Tibial artery (tissue), 4 donors: ENCODE results near the gene SUSD3.

Experiments used
- DNase-seq, 2 donors: peaks; one replicate each; pipeline ENCODE4 v3.0.0-alpha.2; 2019
- H3K27ac ChIP-seq, 2 donors: fragments of 200-600 bp; sonication (generic) in 1 of 2; 1 replicate in 1 of 2; 2 replicates in 1 of 2; pipeline ENCODE4 v1.5.1; 2018 to 2019; ENCODE audit warnings: mild to moderate bottlenecking in 1 of 2
- H3K27me3 ChIP-seq, 2 donors: fragments of 200-600 bp; sonication (generic) in 1 of 2; one replicate each; pipeline versions ENCODE4 v1.5.1 to v1.6.0; 2016 to 2019
- H3K36me3 ChIP-seq, 3 donors: fragments of 200-600 bp; sonication (generic) in 2 of 3; one replicate each; pipeline ENCODE4 v1.5.1; 2016 to 2019; ENCODE audit warnings: mild to moderate bottlenecking in 2 of 3
- H3K4me1 ChIP-seq, 4 donors: fragments of 200-600 bp; sonication (generic) in 2 of 4; 1 replicate in 3 of 4; 2 replicates in 1 of 4; pipeline ENCODE4 v1.5.1; 2016 to 2019
- H3K4me3 ChIP-seq, 2 donors: fragments of 200-600 bp; sonication (generic) in 1 of 2; 1 replicate in 1 of 2; 2 replicates in 1 of 2; pipeline ENCODE4 v1.5.1; 2018 to 2019; ENCODE audit warnings: mild to moderate bottlenecking in 2 of 2
- H3K9me3 ChIP-seq, 3 donors: fragments of 200-600 bp; sonication (generic) in 1 of 3; one replicate each; pipeline ENCODE4 v1.5.1; 2016 to 2019
- intact Hi-C: fragments of 100-400 bp; cut with DNase I; formaldehyde crosslinking; loops from one replicate; pipeline ENCODE4 v1.15.0; 2023; ENCODE audit warnings: low total_unique reads
- TF ChIP-seq, protein P1 (sequence below), 2 experiments: fragments of 200-600 bp in 1 of 2; fragments of 450-650 bp in 1 of 2; IDR thresholded peaks; one replicate each; pipeline ENCODE4 v1.5.1; 2017 to 2019; ENCODE audit warnings: antibody characterized with exemption in 2 of 2, mild to moderate bottlenecking in 1 of 2, moderate library complexity in 1 of 2

The SUSD3 gene

DNA sequence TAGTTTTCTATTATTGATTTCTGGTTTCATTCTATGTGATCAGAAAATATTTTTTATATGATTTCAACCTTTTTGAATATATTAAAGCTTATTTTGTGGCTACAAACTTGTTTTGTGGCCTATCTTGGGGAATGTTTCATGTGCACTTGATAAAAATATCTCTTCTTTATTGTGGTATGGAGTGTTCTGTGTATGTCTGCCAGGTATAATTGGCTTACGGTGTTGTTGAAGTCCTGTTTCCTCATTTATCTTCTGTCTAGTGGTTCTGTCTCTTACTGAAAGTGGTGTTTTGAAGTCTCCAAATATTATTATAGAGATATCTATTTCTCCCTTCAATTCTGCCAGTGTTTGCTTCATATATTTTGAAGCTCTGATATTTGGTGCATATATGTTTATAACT, 47.1 kb downstream of the SUSD3 start:
- Histone ChIP-seq H3K36me3 (peaks cover 14 to 29% (median 23%) of the 10 kb centered on the region in 3 donors), H3K4me1 (peaks cover 0 to 22% (median 11%) of the 10 kb centered on the region in 4 donors), H3K9me3 (no peaks in the 10 kb centered on the region), H3K4me3 (no peak overlapping the region), H3K27me3 (no peaks in the 10 kb centered on the region), H3K27ac (no peak overlapping the region)
- intact Hi-C loops = loop anchor here (10.0 kb wide), 1 partner anchor 101 kb away; no protein-coding TSS in a partner anchor
- TF ChIP-seq, protein P1, sequence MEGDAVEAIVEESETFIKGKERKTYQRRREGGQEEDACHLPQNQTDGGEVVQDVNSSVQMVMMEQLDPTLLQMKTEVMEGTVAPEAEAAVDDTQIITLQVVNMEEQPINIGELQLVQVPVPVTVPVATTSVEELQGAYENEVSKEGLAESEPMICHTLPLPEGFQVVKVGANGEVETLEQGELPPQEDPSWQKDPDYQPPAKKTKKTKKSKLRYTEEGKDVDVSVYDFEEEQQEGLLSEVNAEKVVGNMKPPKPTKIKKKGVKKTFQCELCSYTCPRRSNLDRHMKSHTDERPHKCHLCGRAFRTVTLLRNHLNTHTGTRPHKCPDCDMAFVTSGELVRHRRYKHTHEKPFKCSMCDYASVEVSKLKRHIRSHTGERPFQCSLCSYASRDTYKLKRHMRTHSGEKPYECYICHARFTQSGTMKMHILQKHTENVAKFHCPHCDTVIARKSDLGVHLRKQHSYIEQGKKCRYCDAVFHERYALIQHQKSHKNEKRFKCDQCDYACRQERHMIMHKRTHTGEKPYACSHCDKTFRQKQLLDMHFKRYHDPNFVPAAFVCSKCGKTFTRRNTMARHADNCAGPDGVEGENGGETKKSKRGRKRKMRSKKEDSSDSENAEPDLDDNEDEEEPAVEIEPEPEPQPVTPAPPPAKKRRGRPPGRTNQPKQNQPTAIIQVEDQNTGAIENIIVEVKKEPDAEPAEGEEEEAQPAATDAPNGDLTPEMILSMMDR (IDR thresholded peaks at IDR 0.05) = no peak
- no peak for DNase-seq

DNA sequence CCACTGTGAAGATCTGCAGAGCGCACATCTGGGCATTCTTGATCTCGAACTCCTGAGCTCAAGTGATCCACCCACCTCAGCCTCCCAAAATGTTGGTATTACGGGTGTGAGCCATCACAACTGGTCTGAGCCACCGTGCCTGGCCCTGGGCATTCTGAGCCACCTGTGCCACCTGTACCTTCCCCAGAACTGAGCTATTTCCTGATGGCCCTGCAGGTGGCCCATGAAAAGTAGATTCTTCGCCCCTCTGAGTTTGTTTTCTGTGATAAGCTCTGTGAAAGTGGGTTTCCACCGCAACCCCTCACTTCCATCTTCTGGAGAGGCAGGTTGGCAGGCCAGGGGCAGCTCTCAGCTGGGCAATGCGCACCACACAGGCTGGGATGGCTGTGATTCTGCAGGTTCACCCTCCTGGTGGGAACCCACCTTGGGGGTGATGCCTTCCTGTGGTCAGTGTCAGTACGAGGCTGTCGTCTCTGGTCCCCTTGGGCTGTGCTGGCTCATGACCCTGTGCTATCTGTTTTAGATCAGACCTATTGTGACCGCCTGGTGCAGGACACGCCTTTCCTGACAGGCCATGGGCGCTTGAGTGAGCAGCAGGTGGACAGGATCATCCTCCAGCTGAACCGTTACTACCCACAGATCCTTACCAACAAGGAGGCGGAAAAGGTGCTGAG, 48.8 kb downstream of the SUSD3 start:
- Histone ChIP-seq H3K27me3 (no peaks in the 10 kb centered on the region), H3K9me3 (no peaks in the 10 kb centered on the region), H3K4me1 (peaks cover 0 to 22% (median 11%) of the 10 kb centered on the region in 4 donors), H3K27ac (no peak overlapping the region), H3K36me3 (peaks cover 31 to 46% (median 40%) of the 10 kb centered on the region in 3 donors), H3K4me3 (no peak overlapping the region)
- TF ChIP-seq, protein P1 (IDR thresholded peaks at IDR 0.05) = no peak
- intact Hi-C loops = loop anchor here (10.0 kb wide), 1 partner anchor 102 kb away; no protein-coding TSS in a partner anchor
- DNase-seq = peak; percentile 16 to 57

DNA sequence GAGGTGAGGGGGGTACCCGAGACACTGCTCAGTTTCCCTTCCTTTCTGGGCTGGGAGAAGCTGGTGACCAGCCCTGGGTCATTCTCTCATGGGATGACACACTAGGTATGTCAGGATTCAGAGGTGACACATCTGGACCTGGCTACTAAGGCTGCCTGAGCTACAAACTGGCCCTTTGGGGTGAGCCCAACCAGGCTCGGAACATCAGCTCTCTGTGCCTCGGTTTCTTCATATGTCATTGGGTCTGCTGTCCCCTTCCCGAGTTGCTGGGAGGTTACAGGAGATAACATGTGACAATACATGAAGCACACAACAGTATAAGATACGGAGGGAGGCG, 49.3 kb downstream of the SUSD3 start:
- TF ChIP-seq, protein P1 (IDR thresholded peaks at IDR 0.05) = no peak
- Histone ChIP-seq H3K4me3 (no peak overlapping the region), H3K27me3 (no peaks in the 10 kb centered on the region), H3K36me3 (peaks cover 36 to 51% (median 45%) of the 10 kb centered on the region in 3 donors), H3K4me1 (peaks cover 0 to 22% (median 11%) of the 10 kb centered on the region in 4 donors), H3K9me3 (no peaks in the 10 kb centered on the region), H3K27ac (no peak overlapping the region)
- intact Hi-C loops = loop anchor here (10.0 kb wide), 1 partner anchor 103 kb away; no protein-coding TSS in a partner anchor
- no peak for DNase-seq

DNA sequence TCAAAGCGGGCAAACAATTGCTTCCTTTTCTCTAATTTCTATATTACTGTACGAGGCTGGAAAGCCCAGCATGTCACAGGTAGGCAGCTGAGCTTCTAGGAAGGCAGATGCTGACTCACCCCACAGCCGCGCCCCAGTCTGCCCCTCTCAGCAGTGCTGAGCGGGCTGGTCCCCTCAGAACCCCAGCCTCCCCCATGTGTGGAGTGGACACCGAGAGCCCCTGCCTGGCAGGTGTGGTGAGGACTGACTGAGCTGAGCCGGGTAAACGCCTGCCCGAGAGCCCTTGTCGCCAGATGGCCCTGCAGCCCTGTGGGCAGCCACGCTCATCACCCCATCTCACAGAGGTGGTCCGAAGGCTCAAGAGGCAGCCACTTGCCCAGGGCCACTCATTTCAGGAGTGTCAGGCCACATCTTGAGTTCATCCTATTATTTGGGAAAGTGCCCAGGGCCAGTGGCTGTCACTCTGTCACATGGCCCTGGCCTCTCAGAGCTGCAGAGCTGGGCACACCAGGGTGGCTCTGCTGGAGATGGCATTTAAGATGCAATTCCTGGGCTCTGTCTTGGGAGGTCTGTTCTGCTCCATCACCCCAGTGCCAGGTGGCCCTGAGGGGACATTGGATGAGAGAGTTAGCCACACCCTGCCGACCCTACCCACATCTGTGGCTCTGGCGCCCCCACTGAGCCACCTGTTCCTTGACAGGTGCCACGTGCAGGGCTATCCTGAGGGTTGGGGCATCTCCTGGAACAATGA, 50.0 kb downstream of the SUSD3 start:
- H3K36me3 ChIP-seq = peaks cover 43 to 58% (median 52%) of the 10 kb centered on the region in 3 donors
- no peaks in the 10 kb centered on the region for H3K9me3 ChIP-seq
- peak; percentile 20 to 63 for DNase-seq
- H3K27ac ChIP-seq = no peak overlapping the region
- H3K4me3 ChIP-seq = no peak overlapping the region
- intact Hi-C loops = loop anchor here (10.0 kb wide), 1 partner anchor 104 kb away; no protein-coding TSS in a partner anchor
- H3K4me1 ChIP-seq = peaks cover 0 to 22% (median 11%) of the 10 kb centered on the region in 4 donors
- TF ChIP-seq, protein P1 (IDR thresholded peaks at IDR 0.05) = no peak
- H3K27me3 ChIP-seq = no peaks in the 10 kb centered on the region

DNA sequence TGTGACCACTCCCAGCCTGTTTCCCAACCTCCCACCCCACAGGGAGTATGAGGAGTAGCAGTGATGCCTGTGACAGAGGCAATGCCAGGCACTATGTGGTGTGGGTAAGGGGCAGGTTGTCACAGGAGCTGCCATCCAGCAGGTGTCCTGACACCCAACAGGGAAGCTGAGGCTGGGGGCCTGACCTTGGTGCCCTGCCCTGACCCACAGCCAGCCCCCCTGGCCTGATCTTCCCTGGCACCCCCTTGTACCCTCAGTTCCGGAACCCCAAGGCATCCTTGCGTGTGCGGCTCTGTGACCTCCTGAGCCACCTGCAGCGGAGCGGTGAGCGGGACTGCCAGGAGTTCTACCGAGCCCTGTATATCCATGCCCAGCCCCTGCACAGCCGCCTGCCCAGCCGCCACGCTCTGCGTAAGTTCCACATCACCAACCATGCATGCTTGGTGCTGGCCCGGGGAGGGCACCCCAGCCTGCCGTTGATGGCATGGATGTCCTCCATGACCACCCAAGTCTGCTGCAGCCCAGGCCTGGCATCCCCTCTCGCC, 51.9 kb downstream of the SUSD3 start:
- DNase-seq = peak; percentile 20 to 62
- Histone ChIP-seq H3K9me3 (no peaks in the 10 kb centered on the region), H3K4me3 (no peak overlapping the region), H3K27me3 (no peaks in the 10 kb centered on the region), H3K36me3 (peaks cover 47 to 70% (median 67%) of the 10 kb centered on the region in 3 donors), H3K4me1 (peaks cover 0 to 28% (median 11%) of the 10 kb centered on the region in 4 donors), H3K27ac (no peak overlapping the region)
- TF ChIP-seq, protein P1 (IDR thresholded peaks at IDR 0.05) = no peak
- intact Hi-C loops = no loop called here
